IMR-90 (cell line): ENCODE results near the gene AGFG1. TPM values are rescaled to one million over a fixed set of nuclear protein-coding genes. Genes with fewer than 3 reads are reported as not detected.

Experiments
- ATAC-seq: fragments of 200-7000 bp; cut with Tn5 transposase; 2 replicates; pipeline ENCODE4 v1.9.1; 2020; ENCODE audit warnings: low read depth, mild to moderate bottlenecking, moderate library complexity
- BruUV-seq: library from RNA; stranded (reverse); fragments of 400-500 nt; replicated peaks from 2 replicates; lab custom pipeline; 2021; lab: Mats Ljungman, UMichigan
- CTCF ChIA-PET: fragments of 300-600 bp; formaldehyde crosslinking; extraction: SDS; loops from one replicate; lab custom pipeline; 2021; ENCODE audit warnings: antibody characterized with exemption; lab: Yijun Ruan, JAX
- POLR2A ChIA-PET: fragments of 300-600 bp; sonication (Branson Sonifier 250); formaldehyde crosslinking; loops from one replicate; lab custom pipeline; 2022; ENCODE audit warnings: antibody characterized with exemption; ENCODE audit not compliant: unreplicated experiment; lab: Charles Lee
- DNase-seq: peaks from one replicate; pipeline ENCODE4 v3.0.0; 2013
- H2AFZ ChIP-seq: replicated peaks from 2 replicates; pipeline ENCODE3; 2013; ENCODE audit warnings: low read length, mild to moderate bottlenecking; ENCODE audit not compliant: poor library complexity
- H2AK5ac ChIP-seq: 2 replicates; pipeline ENCODE4 v1.6.1; 2013; ENCODE audit warnings: low read depth, low read length, inconsistent platforms
- H2AK9ac ChIP-seq: replicated peaks from 2 replicates; pipeline ENCODE3; 2013; ENCODE audit warnings: mild to moderate bottlenecking, low read depth, low read length, moderate library complexity; ENCODE audit not compliant: poor library complexity
- H2BK120ac ChIP-seq: 2 replicates; pipeline ENCODE4 v1.6.1; 2013; ENCODE audit warnings: low read depth, low read length, inconsistent platforms
- H2BK15ac ChIP-seq: 3 replicates; pipeline ENCODE4 v1.6.1; 2013; ENCODE audit warnings: low read depth, low read length, inconsistent platforms
- H2BK20ac ChIP-seq: 2 replicates; pipeline ENCODE4 v1.6.1; 2013; ENCODE audit warnings: low read depth, mild to moderate bottlenecking, inconsistent platforms, low read length, moderate library complexity
- H2BK5ac ChIP-seq: 2 replicates; pipeline ENCODE4 v1.6.1; 2013; ENCODE audit warnings: mild to moderate bottlenecking, low read depth, low read length, inconsistent platforms; ENCODE audit not compliant: poor library complexity, severe bottlenecking
- H3K14ac ChIP-seq: replicated peaks from 2 replicates; pipeline ENCODE4 v1.6.1; 2013; ENCODE audit warnings: low read depth, low read length, inconsistent platforms
- H3K18ac ChIP-seq: 2 replicates; pipeline ENCODE4 v1.6.1; 2013; ENCODE audit warnings: low read depth, low read length, control low read depth
- H3K23ac ChIP-seq: 2 replicates; pipeline ENCODE4 v1.6.1; 2013; ENCODE audit warnings: low read depth, low read length, inconsistent platforms
- H3K27ac ChIP-seq: 2 replicates; pipeline ENCODE4 v1.5.1; 2013; ENCODE audit warnings: mild to moderate bottlenecking, control low read depth, low read length; ENCODE audit not compliant: insufficient read depth
- H3K27me3 ChIP-seq: 2 replicates; pipeline ENCODE4 v1.6.1; 2013; ENCODE audit warnings: low read length; ENCODE audit not compliant: control insufficient read depth, insufficient read depth
- H3K36me3 ChIP-seq: 2 replicates; pipeline ENCODE4 v1.6.1; 2013; ENCODE audit warnings: low read length, mixed read lengths; ENCODE audit not compliant: control insufficient read depth, insufficient read depth
- H3K4ac ChIP-seq: 2 replicates; pipeline ENCODE4 v1.6.1; 2013; ENCODE audit warnings: low read depth, low read length, inconsistent platforms
- H3K4me1 ChIP-seq: 2 replicates; pipeline ENCODE4 v1.6.1; 2013; ENCODE audit warnings: low read length, mixed read lengths; ENCODE audit not compliant: control insufficient read depth, insufficient read depth
- H3K4me2 ChIP-seq: 2 replicates; pipeline ENCODE4 v1.6.1; 2013; ENCODE audit warnings: low read depth, mild to moderate bottlenecking, control low read depth, low read length, moderate library complexity
- H3K4me3 ChIP-seq: 2 replicates; pipeline ENCODE4 v1.5.1; 2013; ENCODE audit warnings: low read depth, mild to moderate bottlenecking, control low read depth, low read length, moderate library complexity; ENCODE audit not compliant: insufficient read depth
- H3K56ac ChIP-seq: 2 replicates; pipeline ENCODE4 v1.6.1; 2013; ENCODE audit warnings: low read length, inconsistent platforms; ENCODE audit not compliant: insufficient read depth; ENCODE audit errors: extremely low read depth
- H3K79me1 ChIP-seq, 2 experiments: 2 replicates each; pipeline ENCODE4 v1.6.1; 2013; ENCODE audit warnings: low read length in 2 of 2, inconsistent platforms in 1 of 2, low read depth in 1 of 2
- H3K9ac ChIP-seq: 2 replicates; pipeline ENCODE4 v1.6.1; 2013; ENCODE audit warnings: low read depth, low read length, control low read depth
- H3K9me1 ChIP-seq: 2 replicates; pipeline ENCODE4 v1.6.1; 2013; ENCODE audit warnings: low read length, inconsistent platforms; ENCODE audit not compliant: insufficient read depth
- H3K9me3 ChIP-seq: 2 replicates; pipeline ENCODE4 v1.6.1; 2013; ENCODE audit warnings: low read length; ENCODE audit not compliant: control insufficient read depth, insufficient read depth
- H4K20me1 ChIP-seq: 2 replicates; pipeline ENCODE4 v1.6.1; 2013; ENCODE audit warnings: low read length, inconsistent platforms; ENCODE audit not compliant: insufficient read depth
- H4K5ac ChIP-seq: 2 replicates; pipeline ENCODE4 v1.6.1; 2013; ENCODE audit warnings: mild to moderate bottlenecking, low read depth, low read length, control low read depth
- H4K8ac ChIP-seq, 2 experiments: 2 replicates each; pipeline ENCODE4 v1.6.1; 2013; ENCODE audit warnings: low read depth in 2 of 2, low read length in 2 of 2, control low read depth in 1 of 2, inconsistent platforms in 1 of 2
- H4K91ac ChIP-seq: 2 replicates; pipeline ENCODE4 v1.6.1; 2013; ENCODE audit warnings: low read depth, low read length, inconsistent platforms; ENCODE audit not compliant: insufficient read depth
- BHLHE40 ChIP-seq: fragments of 150-350 bp; IDR thresholded peaks from 2 replicates; pipeline ENCODE4 v1.6.1; 2016; ENCODE audit warnings: mild to moderate bottlenecking, low read depth, low read length
- CEBPB ChIP-seq: IDR thresholded peaks from 2 replicates; pipeline ENCODE4 v1.6.1; 2012; ENCODE audit warnings: low read depth, low read length, improper control_type of control experiment
- CHD1 ChIP-seq: IDR thresholded peaks from 2 replicates; pipeline ENCODE4 v1.6.1; 2012; ENCODE audit warnings: low read depth, low read length, improper control_type of control experiment
- FOS ChIP-seq: fragments of 150-350 bp; IDR thresholded peaks from 2 replicates; pipeline ENCODE4 v1.6.1; 2016; ENCODE audit warnings: low read depth, low read length
- MAFK ChIP-seq: IDR thresholded peaks from 2 replicates; pipeline ENCODE4 v1.6.1; 2012; ENCODE audit warnings: low read depth, low read length, improper control_type of control experiment
- MAZ ChIP-seq: IDR thresholded peaks from 2 replicates; pipeline ENCODE4 v1.6.1; 2012; ENCODE audit warnings: low read depth, mild to moderate bottlenecking, low read length, improper control_type of control experiment, moderate library complexity, borderline replicate concordance
- MXI1 ChIP-seq: IDR thresholded peaks from 2 replicates; pipeline ENCODE4 v1.6.1; 2012; ENCODE audit warnings: low read depth, mild to moderate bottlenecking, low read length, moderate library complexity, borderline replicate concordance
- NFE2L2 ChIP-seq: fragments of 150-350 bp; IDR thresholded peaks from 2 replicates; pipeline ENCODE4 v1.6.1; 2016; ENCODE audit warnings: low read depth, mild to moderate bottlenecking, low read length
- POLR2A ChIP-seq: IDR thresholded peaks from 2 replicates; pipeline ENCODE4 v1.6.1; 2012; ENCODE audit warnings: mild to moderate bottlenecking, low read depth, low read length
- RAD21 ChIP-seq: IDR thresholded peaks from 2 replicates; pipeline ENCODE4 v1.6.1; 2012; ENCODE audit warnings: low read length, improper control_type of control experiment
- RCOR1 ChIP-seq: IDR thresholded peaks from 2 replicates; pipeline ENCODE4 v1.6.1; 2012; ENCODE audit warnings: mild to moderate bottlenecking, low read length, improper control_type of control experiment; ENCODE audit not compliant: insufficient replicate concordance
- RFX5 ChIP-seq: IDR thresholded peaks from 2 replicates; pipeline ENCODE4 v1.8.0; 2012; ENCODE audit warnings: low read depth, mild to moderate bottlenecking, low read length, moderate library complexity
- SMC3 ChIP-seq: fragments of 150-350 bp; IDR thresholded peaks from 2 replicates; pipeline ENCODE4 v1.6.1; 2016; ENCODE audit warnings: low read depth, mild to moderate bottlenecking, antibody characterized with exemption, low read length, moderate library complexity
- WGBS, 2 experiments: methylation state at CpG; one replicate each; pipeline versions ENCODE4 v1.1.5 to v1.1.7; 2013; ENCODE audit warnings: missing lambda C conversion rate in 2 of 2; ENCODE audit not compliant: insufficient read length in 1 of 2; ENCODE audit errors: extremely low coverage in 2 of 2; 5-methylcytosine and 5-hydroxymethylcytosine counted together
- dilution Hi-C: fragments of 300-500 bp; cut with HindIII; formaldehyde crosslinking; loops from one replicate; pipeline ENCODE4 v1.14.3; 2018; ENCODE audit warnings: low sequenced_read_pairs; ENCODE audit not compliant: unreplicated experiment
- in situ Hi-C: fragments of 300-500 bp; cut with MboI; formaldehyde crosslinking; loops from 3 replicates; pipeline ENCODE4 v1.14.3; 2019; ENCODE audit warnings: low sequenced_read_pairs, inconsistent platforms, mixed read lengths
- intact Hi-C: fragments of 100-400 bp; cut with micrococcal nuclease; formaldehyde crosslinking; loops from 2 replicates; pipeline ENCODE4 v1.10.0; 2022
- polyA plus RNA-seq, 3 experiments: library from polyadenylated mRNA; depleted of rRNA; stranded (reverse); fragments of >200 nt; gene quantifications; 2 replicates each; pipeline ENCODE4 v1.2.3, GENCODE V29; 2012; ENCODE audit warnings: low replicate concordance in 1 of 3
- total RNA-seq: library from RNA; depleted of rRNA; stranded (reverse); fragments of >200 nt; gene quantifications from 2 replicates; pipeline ENCODE4 v1.2.3, GENCODE V29; 2012
- TF ChIP-seq, protein P1 (sequence below): conservative IDR thresholded peaks from 2 replicates; pipeline ENCODE4 v1.5.1; 2012; ENCODE audit warnings: mild to moderate bottlenecking, low read depth, low read length, improper control_type of control experiment
- TF ChIP-seq, protein P2 (sequence below): fragments of 150-350 bp; IDR thresholded peaks from 2 replicates; pipeline ENCODE4 v1.6.1; 2016; ENCODE audit warnings: low read depth, mild to moderate bottlenecking, low read length, moderate library complexity, borderline replicate concordance
- TF ChIP-seq, protein P3 (sequence below): fragments of 150-350 bp; IDR thresholded peaks from 2 replicates; pipeline ENCODE4 v1.6.1; 2017; ENCODE audit warnings: mild to moderate bottlenecking, antibody characterized with exemption, low read length, low read depth

The AGFG1 gene
- total and polyA plus RNA-seq, 2 of the 4 experiments (the other 2 are of a cell fraction) = 58.4 to 126 TPM

DNA sequence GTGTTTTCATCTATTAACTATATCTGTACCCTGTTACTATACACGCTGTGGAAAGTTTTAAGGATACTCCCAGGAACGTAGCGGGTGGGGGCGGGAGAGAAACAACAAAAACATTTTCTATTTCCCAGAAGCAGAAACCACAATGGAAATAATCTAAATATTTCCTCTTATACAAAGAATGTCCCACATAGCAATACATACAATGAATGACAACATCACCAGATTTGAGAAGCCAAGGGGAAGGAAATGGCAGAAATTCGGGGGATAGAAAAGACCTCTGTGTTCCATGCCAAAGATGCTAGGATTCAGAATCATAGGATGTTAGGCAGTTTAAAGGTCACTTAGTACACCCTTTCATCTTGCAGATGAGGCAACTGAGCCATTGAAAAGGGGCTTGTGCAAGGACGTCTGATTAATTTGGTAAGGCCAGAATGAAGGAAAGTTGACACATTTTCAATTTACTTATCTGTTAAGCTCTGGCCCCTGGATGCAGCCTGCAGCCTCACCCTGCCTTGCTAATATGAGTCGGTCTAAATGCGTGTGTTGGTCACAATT lies 43.1 kb upstream of the AGFG1 start:
- Histone ChIP-seq H3K56ac (no peak overlapping the region), H4K91ac (no peak overlapping the region), H3K36me3 (no peaks in the 10 kb centered on the region), H2AFZ (no peak overlapping the region), H3K23ac (no peak overlapping the region), H4K5ac (no peak overlapping the region), H3K4me3 (no peak overlapping the region), H3K27me3 (no peaks in the 10 kb centered on the region; the same call in 1 of the 2 replicates), H3K9me1 (no peaks in the 10 kb centered on the region), H3K4me2 (no peak overlapping the region), H3K14ac (no peak overlapping the region), H4K8ac (no peak overlapping the region), H2BK5ac (no peak overlapping the region), H2BK120ac (no peak overlapping the region), H2BK20ac (no peak overlapping the region), H3K27ac (no peak overlapping the region), H3K18ac (no peak overlapping the region), H2BK15ac (no peak overlapping the region), H2AK5ac (no peak overlapping the region), H4K20me1 (no peaks in the 10 kb centered on the region), H2AK9ac (no peak overlapping the region), H3K9me3 (peaks cover 4% of the 10 kb centered on the region), H3K79me1 (no peaks in the 10 kb centered on the region), H3K4ac (no peak overlapping the region), H3K4me1 (no peaks in the 10 kb centered on the region), H3K9ac (no peak overlapping the region)
- intact Hi-C loops (no loop called here), in situ Hi-C loops (no loop called here), dilution Hi-C loops (no loop called here)
- no peak for ATAC-seq
- no TSS peak for BruUV-seq
- no CpG with 5 or more reads among the region's 8 CpGs for WGBS, 2 experiments
- no peak for DNase-seq
- ChIA-PET POLR2A (no interaction called here), CTCF (interaction anchor here (0.5 to 1.0 kb wide), 2 partner anchors 13 to 224 kb away, joined by 3 read pairs; no protein-coding TSS in a partner anchor)
- TF ChIP-seq BHLHE40 (no peak), CEBPB (no peak), CHD1 (no peak), POLR2A (no peak), RCOR1 (no peak), RAD21 (no peak), MXI1 (no peak), MAFK (no peak), NFE2L2 (no peak), SMC3 (no peak), FOS (no peak), MAZ (no peak), RFX5 (no peak)
- TF ChIP-seq, protein P1, sequence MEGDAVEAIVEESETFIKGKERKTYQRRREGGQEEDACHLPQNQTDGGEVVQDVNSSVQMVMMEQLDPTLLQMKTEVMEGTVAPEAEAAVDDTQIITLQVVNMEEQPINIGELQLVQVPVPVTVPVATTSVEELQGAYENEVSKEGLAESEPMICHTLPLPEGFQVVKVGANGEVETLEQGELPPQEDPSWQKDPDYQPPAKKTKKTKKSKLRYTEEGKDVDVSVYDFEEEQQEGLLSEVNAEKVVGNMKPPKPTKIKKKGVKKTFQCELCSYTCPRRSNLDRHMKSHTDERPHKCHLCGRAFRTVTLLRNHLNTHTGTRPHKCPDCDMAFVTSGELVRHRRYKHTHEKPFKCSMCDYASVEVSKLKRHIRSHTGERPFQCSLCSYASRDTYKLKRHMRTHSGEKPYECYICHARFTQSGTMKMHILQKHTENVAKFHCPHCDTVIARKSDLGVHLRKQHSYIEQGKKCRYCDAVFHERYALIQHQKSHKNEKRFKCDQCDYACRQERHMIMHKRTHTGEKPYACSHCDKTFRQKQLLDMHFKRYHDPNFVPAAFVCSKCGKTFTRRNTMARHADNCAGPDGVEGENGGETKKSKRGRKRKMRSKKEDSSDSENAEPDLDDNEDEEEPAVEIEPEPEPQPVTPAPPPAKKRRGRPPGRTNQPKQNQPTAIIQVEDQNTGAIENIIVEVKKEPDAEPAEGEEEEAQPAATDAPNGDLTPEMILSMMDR = no peak
- TF ChIP-seq, protein P2, sequence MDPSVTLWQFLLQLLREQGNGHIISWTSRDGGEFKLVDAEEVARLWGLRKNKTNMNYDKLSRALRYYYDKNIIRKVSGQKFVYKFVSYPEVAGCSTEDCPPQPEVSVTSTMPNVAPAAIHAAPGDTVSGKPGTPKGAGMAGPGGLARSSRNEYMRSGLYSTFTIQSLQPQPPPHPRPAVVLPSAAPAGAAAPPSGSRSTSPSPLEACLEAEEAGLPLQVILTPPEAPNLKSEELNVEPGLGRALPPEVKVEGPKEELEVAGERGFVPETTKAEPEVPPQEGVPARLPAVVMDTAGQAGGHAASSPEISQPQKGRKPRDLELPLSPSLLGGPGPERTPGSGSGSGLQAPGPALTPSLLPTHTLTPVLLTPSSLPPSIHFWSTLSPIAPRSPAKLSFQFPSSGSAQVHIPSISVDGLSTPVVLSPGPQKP = no peak
- TF ChIP-seq, protein P3, sequence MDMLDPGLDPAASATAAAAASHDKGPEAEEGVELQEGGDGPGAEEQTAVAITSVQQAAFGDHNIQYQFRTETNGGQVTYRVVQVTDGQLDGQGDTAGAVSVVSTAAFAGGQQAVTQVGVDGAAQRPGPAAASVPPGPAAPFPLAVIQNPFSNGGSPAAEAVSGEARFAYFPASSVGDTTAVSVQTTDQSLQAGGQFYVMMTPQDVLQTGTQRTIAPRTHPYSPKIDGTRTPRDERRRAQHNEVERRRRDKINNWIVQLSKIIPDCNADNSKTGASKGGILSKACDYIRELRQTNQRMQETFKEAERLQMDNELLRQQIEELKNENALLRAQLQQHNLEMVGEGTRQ = no peak
